Activated naive CD4-positive, alpha-beta T cell treated with anti-CD3 and anti-CD28 coated beads for 36 hours (primary cell): Measurements from ENCODE around the gene LKAAEAR1. TPM values are rescaled to one million over a fixed set of nuclear protein-coding genes. Genes with fewer than 3 reads are reported as not detected.
"Not testable (repeated sequence)": the region's sequence is repeated elsewhere in the genome, so short reads cannot be mapped to it uniquely, and the experiment has no call there.

ENCODE experiments used
- CTCF ChIA-PET: fragments of 350-600 bp; sonication (Branson Sonifier 250); formaldehyde crosslinking; loops from one replicate; lab custom pipeline; 2021; ENCODE audit warnings: antibody characterized with exemption; lab: Charles Lee
- DNase-seq: peaks from one replicate; pipeline ENCODE4 v3.0.0-alpha.2; 2020
- H3K27ac Mint-ChIP-seq: one replicate; pipeline ENCODE4 v1.8.0; 2021; ENCODE audit warnings: mild to moderate bottlenecking, mixed read lengths
- H3K27me3 Mint-ChIP-seq: one replicate; pipeline ENCODE4 v1.8.0; 2021; ENCODE audit warnings: low read depth, mixed read lengths
- H3K36me3 Mint-ChIP-seq: one replicate; pipeline ENCODE4 v1.8.0; 2021; ENCODE audit warnings: low read depth, mixed read lengths
- H3K4me1 Mint-ChIP-seq: one replicate; pipeline ENCODE4 v1.8.0; 2021; ENCODE audit warnings: low read depth, mixed read lengths
- H3K4me3 Mint-ChIP-seq: one replicate; pipeline ENCODE4 v1.8.0; 2021; ENCODE audit warnings: mild to moderate bottlenecking, moderate library complexity, mixed read lengths
- H3K9me3 Mint-ChIP-seq: one replicate; pipeline ENCODE4 v1.8.0; 2021; ENCODE audit warnings: mixed read lengths
- intact Hi-C: fragments of 100-400 bp; cut with micrococcal nuclease; formaldehyde crosslinking; loops from one replicate; pipeline ENCODE4 v1.15.1; 2023
- total RNA-seq, 2 experiments: library from RNA; stranded (reverse); gene quantifications; one replicate each; pipeline ENCODE4 v1.2.3, GENCODE V29; 2021

Gene LKAAEAR1
- total RNA-seq, 2 experiments from 2014 or later: 0.33 to 0.62 TPM

DNA sequence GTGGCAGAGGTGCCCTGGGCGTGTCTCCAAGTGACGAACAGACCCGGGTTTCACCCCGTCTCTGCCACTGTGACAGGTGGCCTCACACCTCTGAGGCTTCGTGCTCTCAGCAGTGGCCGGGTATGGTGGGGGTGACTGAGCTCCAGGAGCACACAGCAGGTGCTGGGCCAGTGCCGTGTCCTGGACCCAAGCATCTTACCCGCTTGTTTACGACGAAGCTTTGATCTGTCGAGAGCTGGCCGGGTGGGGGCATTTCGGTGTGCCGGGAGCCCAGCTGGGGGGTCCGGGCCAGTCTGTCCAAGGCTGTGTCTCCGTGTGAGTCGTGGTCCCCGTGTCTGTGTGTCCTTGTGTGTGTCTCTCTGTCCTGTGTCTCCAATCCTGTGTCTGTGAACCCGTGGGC, 7.1 kb upstream of the LKAAEAR1 start:
- Mint-ChIP-seq H3K4me1 (no peaks in the 10 kb centered on the region), H3K27me3 (no peaks in the 10 kb centered on the region), H3K36me3 (no peaks in the 10 kb centered on the region), H3K9me3 (peaks cover 3% of the 10 kb centered on the region), H3K27ac (no peak overlapping the region), H3K4me3 (no peak overlapping the region)
- DNase-seq: no peak
- intact Hi-C loops: no loop called here
- CTCF ChIA-PET: no interaction called here

DNA sequence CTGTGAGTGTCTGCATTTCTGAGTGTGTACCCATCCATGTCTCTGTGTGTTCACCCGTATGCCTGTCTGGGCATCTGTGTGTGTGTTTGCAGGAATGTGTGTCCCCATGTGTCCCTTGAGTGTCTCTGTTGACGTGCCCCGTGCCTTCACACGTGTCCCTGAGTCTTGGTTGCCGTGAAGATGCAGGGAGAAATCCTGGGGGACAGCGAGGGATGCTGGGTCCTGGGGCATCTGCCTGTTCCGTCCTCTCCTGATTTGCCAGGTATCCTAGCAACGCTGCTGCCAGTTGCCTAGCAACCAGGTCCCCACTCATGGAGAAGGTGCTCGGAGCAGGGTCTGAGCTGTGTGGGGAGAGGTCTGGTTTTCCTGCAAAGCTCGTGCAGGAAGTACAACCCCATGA, 6.0 kb upstream of the LKAAEAR1 start:
- Mint-ChIP-seq H3K36me3 (no peaks in the 10 kb centered on the region), H3K4me3 (no peak overlapping the region), H3K27ac (no peak overlapping the region), H3K27me3 (peaks cover 2% of the 10 kb centered on the region), H3K9me3 (peaks cover 3% of the 10 kb centered on the region), H3K4me1 (no peaks in the 10 kb centered on the region)
- intact Hi-C loops: no loop called here
- no peak for DNase-seq
- CTCF ChIA-PET: interaction anchor here (1.1 kb wide), 1 partner anchor 121 kb away, joined by 3 read pairs; no protein-coding TSS in a partner anchor

DNA sequence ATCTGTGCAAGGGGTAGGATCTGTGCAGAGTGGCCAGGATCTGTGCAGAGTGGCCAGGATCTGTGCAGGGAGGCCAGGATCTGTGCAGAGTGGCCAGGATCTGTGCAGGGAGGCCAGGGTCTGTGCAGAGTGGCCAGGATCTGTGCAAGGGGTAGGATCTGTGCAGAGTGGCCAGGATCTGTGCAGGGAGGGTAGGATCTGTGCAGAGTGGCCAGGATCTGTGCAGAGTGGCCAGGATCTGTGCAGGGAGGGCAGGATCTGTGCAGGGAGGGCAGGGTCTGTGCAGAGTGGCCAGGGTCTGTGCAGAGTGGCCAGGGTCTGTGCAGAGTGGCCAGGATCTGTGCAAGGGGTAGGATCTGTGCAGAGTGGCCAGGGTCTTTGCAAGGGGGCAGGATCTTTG, 4.4 kb upstream of the LKAAEAR1 start:
- DNase-seq, H3K4me3 Mint-ChIP-seq, CTCF ChIA-PET, H3K27me3 Mint-ChIP-seq, H3K36me3 Mint-ChIP-seq, H3K4me1 Mint-ChIP-seq, H3K9me3 Mint-ChIP-seq, H3K27ac Mint-ChIP-seq, intact Hi-C loops: not testable (repeated sequence)

DNA sequence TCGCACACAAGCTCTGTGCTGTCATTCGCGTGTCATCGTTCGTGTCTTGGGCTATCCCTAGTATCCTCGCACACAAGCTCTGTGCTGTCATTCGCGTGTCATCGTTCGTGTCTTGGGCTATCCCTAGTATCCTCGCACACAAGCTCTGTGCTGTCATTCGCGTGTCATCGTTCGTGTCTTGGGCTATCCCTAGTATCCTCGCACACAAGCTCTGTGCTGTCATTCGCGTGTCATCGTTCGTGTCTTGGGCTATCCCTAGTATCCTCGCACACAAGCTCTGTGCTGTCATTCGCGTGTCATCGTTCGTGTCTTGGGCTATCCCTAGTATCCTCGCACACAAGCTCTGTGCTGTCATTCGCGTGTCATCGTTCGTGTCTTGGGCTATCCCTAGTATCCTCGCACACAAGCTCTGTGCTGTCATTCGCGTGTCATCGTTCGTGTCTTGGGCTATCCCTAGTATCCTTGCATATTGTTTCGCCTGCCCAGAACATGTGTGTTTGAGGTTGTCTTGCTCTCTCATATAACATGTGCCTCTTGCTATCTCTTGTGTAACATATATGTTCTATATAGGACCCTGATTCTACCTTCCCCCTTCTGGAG, 3.1 kb upstream of the LKAAEAR1 start:
- H3K27me3 Mint-ChIP-seq, H3K27ac Mint-ChIP-seq, H3K36me3 Mint-ChIP-seq, CTCF ChIA-PET, intact Hi-C loops, H3K9me3 Mint-ChIP-seq, H3K4me3 Mint-ChIP-seq, DNase-seq: not testable (repeated sequence)
- peaks cover 13% of the 10 kb centered on the region for H3K4me1 Mint-ChIP-seq

DNA sequence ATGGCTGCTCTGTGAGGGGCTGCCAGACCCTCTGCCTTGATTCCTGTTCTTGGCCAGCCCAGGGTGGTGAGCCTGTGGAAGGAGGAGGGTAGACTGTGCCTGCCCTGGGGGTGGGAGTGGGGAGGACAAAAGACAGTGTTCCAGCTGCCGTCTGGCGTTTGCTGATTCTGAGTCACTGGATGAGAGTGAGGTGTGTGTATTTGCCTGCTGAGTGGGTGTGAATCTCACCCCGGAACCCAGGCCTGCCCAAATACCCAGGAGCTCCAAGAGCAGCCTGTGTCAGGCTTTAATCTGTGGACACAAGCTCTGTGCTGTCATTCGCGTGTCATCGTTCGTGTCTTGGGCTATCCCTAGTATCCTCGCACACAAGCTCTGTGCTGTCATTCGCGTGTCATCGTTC, 2.6 kb upstream of the LKAAEAR1 start:
- Mint-ChIP-seq H3K36me3 (no peaks in the 10 kb centered on the region), H3K27ac (no peak overlapping the region), H3K9me3 (peaks cover 3% of the 10 kb centered on the region), H3K4me3 (no peak overlapping the region), H3K27me3 (peaks cover 9% of the 10 kb centered on the region), H3K4me1 (peaks cover 18% of the 10 kb centered on the region)
- CTCF ChIA-PET: interaction anchor here (5.7 kb wide), 1 partner anchor 33 kb away, joined by 47 read pairs; no protein-coding TSS in a partner anchor
- DNase-seq: no peak
- intact Hi-C loops: no loop called here

DNA sequence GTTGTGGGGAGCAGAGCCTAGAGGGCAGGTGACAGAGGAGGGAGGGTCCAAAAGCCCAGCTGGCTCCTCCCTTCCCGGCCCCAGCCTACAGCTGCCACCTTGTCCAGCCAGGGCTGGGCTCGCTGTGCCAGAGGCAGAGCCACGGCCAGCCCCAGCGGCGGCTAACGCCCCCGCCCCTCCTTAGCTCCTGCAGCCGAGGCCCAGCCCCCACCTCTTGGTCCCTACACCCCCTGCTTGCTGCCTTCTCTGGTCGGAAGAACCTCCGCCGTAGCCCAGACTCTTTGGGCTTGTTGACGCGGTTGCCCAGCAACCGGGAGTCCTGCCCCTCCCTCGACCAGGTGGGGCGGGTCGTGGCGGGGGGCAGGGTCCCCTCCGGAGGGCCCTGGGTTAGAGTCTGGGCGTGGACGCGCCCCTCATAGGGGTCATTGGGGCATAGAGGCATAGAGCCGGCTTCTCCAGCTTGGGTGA, 521 bp upstream of the LKAAEAR1 start:
- intact Hi-C loops: loop anchor here (5.0 kb wide), 1 partner anchor 173 kb away; the partner anchor contains the start of gene PCMTD2
- Mint-ChIP-seq H3K27ac (no peak overlapping the region), H3K4me1 (peaks cover 25% of the 10 kb centered on the region), H3K27me3 (peaks cover 9% of the 10 kb centered on the region), H3K9me3 (peaks cover 3% of the 10 kb centered on the region), H3K4me3 (peak overlapping the region; percentile 80), H3K36me3 (no peaks in the 10 kb centered on the region)
- CTCF ChIA-PET: interaction anchor here (0.7 to 5.7 kb wide), 6 partner anchors 17 to 171 kb away, joined by 3 to 47 read pairs (median 4); partner anchors contain the start of gene PCMTD2
- no peak for DNase-seq

DNA sequence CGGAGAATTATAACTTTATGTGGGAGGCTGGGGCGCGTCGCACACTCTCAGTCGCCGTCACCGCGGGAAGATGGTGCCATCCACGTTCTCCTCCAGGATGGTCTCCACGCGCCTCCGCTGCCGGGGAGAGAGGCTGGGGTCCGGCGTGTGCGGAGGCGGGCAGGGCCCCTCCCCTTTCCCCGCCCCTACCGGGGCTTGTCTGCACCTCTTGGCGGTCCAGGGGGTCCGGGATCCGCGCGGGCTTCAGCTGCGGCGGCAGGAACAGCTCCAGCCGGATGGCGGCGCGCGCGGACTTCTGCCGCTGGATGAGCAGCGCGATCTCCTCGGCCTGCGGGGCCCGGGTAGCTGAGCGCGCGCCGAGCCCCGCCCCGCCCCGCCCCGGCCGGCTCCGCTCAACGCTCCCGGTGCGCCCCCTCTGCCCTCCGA, 807 bp downstream of the LKAAEAR1 start:
- no peak overlapping the region for H3K27ac Mint-ChIP-seq
- peak; percentile 79 for DNase-seq
- H3K27me3 Mint-ChIP-seq: peaks cover 9% of the 10 kb centered on the region
- no peaks in the 10 kb centered on the region for H3K36me3 Mint-ChIP-seq
- peaks cover 28% of the 10 kb centered on the region for H3K4me1 Mint-ChIP-seq
- intact Hi-C loops: loop anchor here (1.0 to 5.0 kb wide), 5 partner anchors 19 to 174 kb away; partner anchors contain the start of genes PCMTD2 and TCEA2
- H3K4me3 Mint-ChIP-seq: peak overlapping the region; percentile 69
- H3K9me3 Mint-ChIP-seq: peaks cover 3% of the 10 kb centered on the region
- CTCF ChIA-PET: interaction anchor here (1.1 to 5.7 kb wide), 7 partner anchors 16 to 172 kb away, joined by 3 to 47 read pairs (median 4); partner anchors contain the start of gene PCMTD2

DNA sequence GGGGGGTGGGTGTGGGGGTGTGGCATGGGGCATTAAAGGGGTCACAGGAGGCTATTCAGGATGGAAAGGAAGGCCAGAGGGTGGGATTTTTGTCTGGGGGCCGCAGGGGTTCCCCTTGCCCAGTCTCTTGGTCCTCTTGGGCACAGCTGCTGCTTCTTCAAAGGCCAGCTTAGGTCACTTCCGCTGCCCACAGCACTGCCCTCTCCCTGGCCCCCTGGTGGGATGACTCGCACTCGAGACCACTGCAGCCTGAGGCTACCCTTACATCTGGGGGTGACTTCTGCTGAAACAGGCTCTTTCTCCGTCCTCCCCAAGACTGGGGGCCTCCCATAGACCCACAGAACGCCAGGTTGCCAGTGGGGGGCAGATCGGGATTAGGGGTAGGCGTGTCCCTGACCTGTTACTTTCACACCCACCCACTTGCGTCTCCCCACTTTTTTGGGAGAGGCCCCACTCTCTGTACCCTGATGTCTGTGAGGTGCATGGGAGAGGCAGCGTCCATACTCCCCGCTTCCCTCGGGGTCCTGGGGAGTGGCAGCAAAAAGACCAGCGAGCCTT, 1.3 kb downstream of the LKAAEAR1 start:
- intact Hi-C loops: loop anchor here (1.0 to 5.0 kb wide), 5 partner anchors 20 to 174 kb away; partner anchors contain the start of genes PCMTD2 and TCEA2
- peak overlapping the region; percentile 69 for H3K4me3 Mint-ChIP-seq
- peaks cover 3% of the 10 kb centered on the region for H3K9me3 Mint-ChIP-seq
- H3K27me3 Mint-ChIP-seq: peaks cover 9% of the 10 kb centered on the region
- no peaks in the 10 kb centered on the region for H3K36me3 Mint-ChIP-seq
- peaks cover 30% of the 10 kb centered on the region for H3K4me1 Mint-ChIP-seq
- DNase-seq: no peak
- CTCF ChIA-PET: interaction anchor here (1.1 to 5.7 kb wide), 6 partner anchors 16 to 44 kb away, joined by 3 to 47 read pairs (median 4); no protein-coding TSS in a partner anchor
- H3K27ac Mint-ChIP-seq: no peak overlapping the region

DNA sequence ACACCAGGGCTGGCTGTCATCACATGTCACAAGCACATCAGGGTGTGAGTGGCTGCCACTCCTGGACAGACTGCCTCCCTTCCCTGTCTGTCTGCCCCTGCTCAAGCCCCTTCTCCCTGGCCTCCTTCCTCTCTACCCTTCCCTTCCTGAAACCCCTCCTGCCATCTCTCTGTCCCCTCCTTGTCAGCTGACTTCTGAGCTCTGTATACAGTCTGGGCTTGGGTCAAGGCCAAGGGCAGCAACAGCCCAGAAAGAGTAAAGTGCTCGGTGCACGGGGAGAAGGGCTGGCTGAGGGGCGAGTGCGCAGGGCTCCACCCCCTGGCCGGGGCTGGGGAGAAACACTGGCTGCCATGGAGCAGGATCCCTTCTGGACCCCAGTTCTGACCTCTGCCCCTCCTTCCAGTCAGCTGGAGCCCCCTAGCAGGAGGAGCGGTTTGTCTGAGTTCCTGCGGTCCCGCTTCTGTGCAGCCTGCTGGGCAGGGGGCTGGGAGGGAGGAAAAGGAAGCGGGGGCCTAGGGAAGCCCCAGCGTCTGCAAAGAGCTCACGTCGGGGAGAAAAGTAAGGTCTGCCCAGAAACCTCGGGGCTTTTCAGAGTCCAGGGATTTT, 2.0 kb downstream of the LKAAEAR1 start:
- H3K27ac Mint-ChIP-seq: no peak overlapping the region
- CTCF ChIA-PET: interaction anchor here (0.9 to 5.7 kb wide), 4 partner anchors 12 to 43 kb away, joined by 3 to 47 read pairs (median 8); no protein-coding TSS in a partner anchor
- H3K27me3 Mint-ChIP-seq: peaks cover 9% of the 10 kb centered on the region
- intact Hi-C loops: loop anchor here (2.0 to 5.0 kb wide), 3 partner anchors 21 to 175 kb away; partner anchors contain the start of gene PCMTD2
- H3K9me3 Mint-ChIP-seq: peaks cover 3% of the 10 kb centered on the region
- DNase-seq: no peak
- peak overlapping the region; percentile 36 for H3K4me3 Mint-ChIP-seq
- no peaks in the 10 kb centered on the region for H3K36me3 Mint-ChIP-seq
- peaks cover 31% of the 10 kb centered on the region for H3K4me1 Mint-ChIP-seq

DNA sequence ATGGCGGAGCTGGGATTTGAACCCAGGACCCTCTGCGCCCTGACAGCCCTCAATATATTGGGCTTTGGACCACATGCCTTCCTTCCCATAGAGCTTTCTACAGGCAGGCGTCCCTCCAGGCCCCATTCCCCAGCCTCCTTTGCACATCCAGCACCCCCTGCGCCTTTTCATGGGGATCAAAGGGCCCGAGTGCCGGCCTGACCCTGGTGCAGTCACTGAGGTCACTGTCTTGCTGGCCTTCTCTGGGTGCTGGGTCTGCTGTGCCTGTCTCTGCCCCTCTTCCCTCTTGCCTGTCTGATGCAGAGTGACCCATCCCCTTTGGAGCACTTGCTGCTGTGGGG, 2.6 kb downstream of the LKAAEAR1 start:
- DNase-seq: no peak
- no peak overlapping the region for H3K4me3 Mint-ChIP-seq
- CTCF ChIA-PET: interaction anchor here (0.7 to 5.7 kb wide), 5 partner anchors 12 to 38 kb away, joined by 3 to 47 read pairs (median 4); no protein-coding TSS in a partner anchor
- intact Hi-C loops: loop anchor here (5.0 kb wide), 1 partner anchor 176 kb away; the partner anchor contains the start of gene PCMTD2
- peaks cover 31% of the 10 kb centered on the region for H3K4me1 Mint-ChIP-seq
- peaks cover under 1% of the 10 kb centered on the region for H3K9me3 Mint-ChIP-seq
- no peaks in the 10 kb centered on the region for H3K36me3 Mint-ChIP-seq
- H3K27ac Mint-ChIP-seq: no peak overlapping the region
- H3K27me3 Mint-ChIP-seq: peaks cover 9% of the 10 kb centered on the region

DNA sequence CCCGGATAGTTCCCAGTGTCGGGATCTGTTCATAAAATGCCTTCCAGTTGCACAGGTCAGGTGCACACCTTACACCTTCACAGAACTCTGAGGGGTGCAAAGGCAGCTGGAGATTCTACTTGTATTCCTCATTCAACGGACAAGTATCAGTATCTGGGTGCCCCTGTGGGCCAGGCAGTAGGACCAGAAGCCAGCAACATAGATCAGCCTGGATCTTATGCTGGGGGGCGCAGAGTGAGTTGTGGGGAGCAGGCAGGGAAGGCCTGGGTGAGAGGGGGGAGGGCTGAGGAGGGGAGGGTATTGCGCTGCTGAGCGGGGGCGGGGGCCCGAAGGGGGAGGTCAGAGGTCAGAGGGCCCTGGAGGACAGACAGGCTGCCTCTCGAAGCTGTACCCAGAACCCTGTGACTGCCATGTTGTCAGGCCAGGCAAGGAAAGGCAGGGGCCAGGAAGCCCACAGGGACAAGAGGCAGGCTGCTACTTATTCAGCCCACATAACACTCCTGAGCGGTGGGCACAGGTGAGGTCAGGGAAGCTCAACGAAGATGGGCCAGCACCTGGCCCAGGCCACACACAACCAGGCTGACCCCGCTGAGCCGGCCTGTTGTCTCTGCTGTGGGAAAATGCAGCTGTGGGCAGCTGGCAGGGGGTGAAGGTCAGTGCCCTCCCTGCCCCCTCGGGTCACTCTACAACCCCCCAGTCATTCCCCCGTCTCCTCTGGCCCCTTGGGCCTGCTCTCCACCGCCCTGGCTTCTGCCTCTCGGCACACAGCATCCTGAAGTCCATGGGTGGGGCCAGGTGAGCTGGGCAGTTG, 3.2 kb downstream of the LKAAEAR1 start:
- Mint-ChIP-seq H3K27ac (no peak overlapping the region), H3K4me3 (peak overlapping the region; percentile 71), H3K4me1 (peaks cover 34% of the 10 kb centered on the region), H3K27me3 (peaks cover 9% of the 10 kb centered on the region), H3K36me3 (no peaks in the 10 kb centered on the region), H3K9me3 (no peaks in the 10 kb centered on the region)
- no peak for DNase-seq
- CTCF ChIA-PET: interaction anchor here (0.5 to 5.7 kb wide), 7 partner anchors 11 to 41 kb away, joined by 3 to 47 read pairs (median 4); no protein-coding TSS in a partner anchor
- intact Hi-C loops: loop anchor here (5.0 kb wide), 1 partner anchor 176 kb away; the partner anchor contains the start of gene PCMTD2
